ENCODE measurements around the gene FOXF1.

FOXF1 gene

GRCh38 chr16:86530251-86531190 lies 20.2 kb downstream of the FOXF1 start:
- H3K27ac ChIP-seq = no peak overlapping the region
- TF ChIP-seq CTCF (conservative IDR thresholded peaks at IDR 0.05) = no peak

DNA sequence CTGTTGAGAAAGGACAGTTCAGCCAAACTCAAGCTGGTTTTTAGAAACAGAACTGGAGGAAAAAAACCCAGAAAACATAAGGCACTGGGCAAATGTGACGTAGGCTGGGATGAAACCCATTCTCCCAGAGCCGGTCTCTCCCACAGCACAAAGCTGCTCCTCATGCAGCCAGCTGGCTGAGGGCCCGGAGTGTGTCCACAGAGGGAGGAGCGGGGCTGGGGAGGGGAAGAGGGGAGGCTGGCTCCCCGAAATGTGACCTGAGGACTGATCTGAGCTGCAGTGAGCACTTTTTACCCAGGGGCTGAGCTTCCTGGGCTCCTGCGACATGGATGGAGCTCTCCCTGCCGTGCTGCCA lies 20.8 kb downstream of the FOXF1 start:
- no peak for TF ChIP-seq CTCF (conservative IDR thresholded peaks at IDR 0.05)
- no peak overlapping the region for H3K27ac ChIP-seq

GRCh38 chr16:86531641-86532525 lies 21.6 kb downstream of the FOXF1 start:
- H3K27ac ChIP-seq = no peak overlapping the region
- TF ChIP-seq CTCF (conservative IDR thresholded peaks at IDR 0.05) = no peak

DNA sequence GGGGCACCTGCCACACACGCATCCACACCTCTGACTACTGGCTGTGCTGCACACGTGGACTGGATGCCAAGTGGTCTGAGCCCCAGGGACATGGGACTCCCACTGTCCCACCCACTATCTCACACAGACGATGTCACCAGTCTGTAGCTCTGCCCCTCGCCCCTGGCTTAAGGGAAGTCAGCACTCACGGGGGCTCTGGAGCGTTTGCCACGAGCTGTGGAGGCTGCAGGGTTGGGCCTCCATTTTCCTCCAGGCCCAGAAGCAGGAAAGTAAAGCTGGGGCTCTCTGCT lies 22.1 kb downstream of the FOXF1 start:
- H3K27ac ChIP-seq = no peak overlapping the region
- TF ChIP-seq CTCF (conservative IDR thresholded peaks at IDR 0.05) = no peak

GRCh38 chr16:86533076-86533475 lies 22.7 kb downstream of the FOXF1 start:
- TF ChIP-seq CTCF (conservative IDR thresholded peaks at IDR 0.05) = no peak

DNA sequence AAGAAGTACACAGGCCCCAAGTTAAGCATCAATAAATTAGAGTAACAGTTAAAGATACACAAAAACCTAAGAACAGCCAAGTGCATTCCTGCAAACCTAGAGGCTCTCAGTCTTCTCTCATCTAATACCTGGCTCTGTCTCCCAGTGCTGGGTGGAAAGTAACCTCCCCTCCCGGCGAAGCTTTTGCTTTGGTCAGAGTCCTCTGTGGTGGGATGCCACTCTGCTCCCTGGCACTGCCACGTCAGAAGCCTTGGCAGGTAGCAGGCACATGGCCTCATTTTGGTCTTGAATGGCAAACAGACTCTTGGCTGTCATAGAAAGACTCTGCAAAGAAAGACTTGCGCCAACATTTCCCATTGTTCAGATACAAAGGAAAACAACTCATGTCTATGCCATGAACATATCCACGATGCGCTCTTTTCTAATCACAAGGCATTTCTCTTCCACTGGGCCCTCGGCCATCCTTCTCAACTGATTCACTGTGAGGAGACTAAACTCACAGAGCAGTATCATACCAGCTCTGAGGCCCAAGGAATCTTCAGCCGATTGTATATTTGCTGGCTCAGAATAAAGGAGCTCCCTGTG lies 23.5 kb downstream of the FOXF1 start:
- no peak for TF ChIP-seq CTCF (conservative IDR thresholded peaks at IDR 0.05)
- no peak overlapping the region for H3K27ac ChIP-seq

More at GRCh38 chr16:86533076-86533475, 22.7 kb downstream of the FOXF1 start:
- H3K27ac ChIP-seq = no peak overlapping the region
